ENCODE results near the gene HSPA9.

- TF ChIP-seq EZH2 (IDR thresholded peaks at IDR 0.05; ENCODE audit: low read depth, low read length, severe bottlenecking) (no peak), POLR2A (IDR thresholded peaks at IDR 0.05; ENCODE audit: control extremely low read depth in 1 of 2, low read depth in 2 of 2, low read length in 2 of 2) (peak; percentile 77 to 82), SIN3A (conservative IDR thresholded peaks at IDR 0.05 in 1 of 2, IDR thresholded peaks at IDR 0.05 in 1 of 2; ENCODE audit: low read depth in 1 of 2, low read length in 2 of 2) (peak; percentile 42 to 52; a peak in 1 of 4 replicates), HDAC6 (IDR thresholded peaks at IDR 0.05; ENCODE audit: low read depth, low read length) (no peak), CBX5 (IDR thresholded peaks at IDR 0.05; ENCODE audit: low read depth, low read length) (no peak)
- TF ChIP-seq, protein P1, sequence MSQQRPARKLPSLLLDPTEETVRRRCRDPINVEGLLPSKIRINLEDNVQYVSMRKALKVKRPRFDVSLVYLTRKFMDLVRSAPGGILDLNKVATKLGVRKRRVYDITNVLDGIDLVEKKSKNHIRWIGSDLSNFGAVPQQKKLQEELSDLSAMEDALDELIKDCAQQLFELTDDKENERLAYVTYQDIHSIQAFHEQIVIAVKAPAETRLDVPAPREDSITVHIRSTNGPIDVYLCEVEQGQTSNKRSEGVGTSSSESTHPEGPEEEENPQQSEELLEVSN (IDR thresholded peaks at IDR 0.05): no peak
Observed at GRCh38 chr5:138542956-138543729, 32.1 kb downstream of the HSPA9 start, which contains the start of gene ETF1.
